ENCODE data around the gene TNIK.

DNA sequence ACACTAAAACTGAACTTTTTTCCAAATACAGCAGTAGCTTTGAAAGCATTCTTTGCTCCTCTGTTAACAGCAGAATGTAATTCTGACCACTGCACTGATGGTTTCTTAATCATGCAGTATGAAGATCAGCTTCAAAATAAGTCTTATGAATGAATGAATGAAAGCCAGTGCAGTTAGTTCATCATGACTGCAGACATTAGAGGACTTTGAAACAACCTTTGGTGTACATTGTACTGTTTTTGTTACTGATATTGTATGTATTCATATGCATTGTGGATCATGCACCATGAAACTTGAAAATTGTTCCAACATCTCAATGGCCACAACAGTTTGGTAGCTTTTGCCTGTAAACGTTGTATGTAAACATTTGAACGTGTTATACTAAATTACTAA is 1.3 kb upstream of the TNIK start:
- TF ChIP-seq YY1 (IDR thresholded peaks at IDR 0.05; ENCODE audit: insufficient read depth, insufficient read length), result no peak
- TF ChIP-seq ZNF274 (IDR thresholded peaks at IDR 0.05; ENCODE audit: low read depth, low read length), result no peak
